Limb (tissue), 2 donors: ENCODE data around the gene MAGI2.

Experiments used
- DNase-seq, 2 donors: peaks; one replicate each; pipeline ENCODE4 v3.0.0-alpha.2; 2016; ENCODE audit errors: extremely low spot score in 2 of 2

Gene MAGI2

GRCh38 chr7:79307376-79307775, 146.1 kb downstream of the MAGI2 start:
- no peak for DNase-seq

GRCh38 chr7:79304711-79305110, 148.8 kb downstream of the MAGI2 start:
- DNase-seq: no peak

- DNase-seq: no peak
Measured at GRCh38 chr7:79302293-79302692, 151.2 kb downstream of the MAGI2 start.

- DNase-seq: no peak
Measured at GRCh38 chr7:79301419-79301818, 152.0 kb downstream of the MAGI2 start.

GRCh38 chr7:79300573-79300972, 152.9 kb downstream of the MAGI2 start:
- DNase-seq: no peak

- DNase-seq: peak; percentile 47 to 68
Measured at GRCh38 chr7:79298145-79298760, 155.2 kb downstream of the MAGI2 start.

- no peak for DNase-seq
Measured at GRCh38 chr7:79296553-79297320, 156.7 kb downstream of the MAGI2 start.

- DNase-seq: no peak
Measured at GRCh38 chr7:79293655-79294142, 159.8 kb downstream of the MAGI2 start.

GRCh38 chr7:79292834-79293233, 160.6 kb downstream of the MAGI2 start:
- DNase-seq: no peak

GRCh38 chr7:79291498-79291865, 162.0 kb downstream of the MAGI2 start:
- DNase-seq: no peak

GRCh38 chr7:79290841-79291497, 162.5 kb downstream of the MAGI2 start:
- no peak for DNase-seq

- DNase-seq: no peak
Measured at GRCh38 chr7:79290398-79290797, 163.1 kb downstream of the MAGI2 start.

- DNase-seq: no peak
Measured at GRCh38 chr7:79288655-79289054, 164.8 kb downstream of the MAGI2 start.

GRCh38 chr7:79287981-79288380, 165.5 kb downstream of the MAGI2 start:
- DNase-seq: no peak

- DNase-seq: no peak
Measured at GRCh38 chr7:79286181-79286580, 167.3 kb downstream of the MAGI2 start.

- no peak for DNase-seq
Measured at GRCh38 chr7:79285756-79286155, 167.7 kb downstream of the MAGI2 start.

- DNase-seq: no peak
Measured at GRCh38 chr7:79284211-79284610, 169.3 kb downstream of the MAGI2 start.

- peak in 1 of 2 donors; percentile 74 for DNase-seq
Measured at GRCh38 chr7:79282882-79283602, 170.4 kb downstream of the MAGI2 start.

- peak; percentile 42 to 71 for DNase-seq
Measured at GRCh38 chr7:79282070-79282694, 171.3 kb downstream of the MAGI2 start.

- no peak for DNase-seq
Measured at GRCh38 chr7:79281426-79281825, 172.0 kb downstream of the MAGI2 start.

GRCh38 chr7:79272938-79273337, 180.5 kb downstream of the MAGI2 start:
- no peak for DNase-seq
